ENCODE measurements around the gene CLBA1.
"Not testable (repeated sequence)": the region's sequence is repeated elsewhere in the genome, so short reads cannot be mapped to it uniquely, and the experiment has no call there.

The CLBA1 gene

DNA sequence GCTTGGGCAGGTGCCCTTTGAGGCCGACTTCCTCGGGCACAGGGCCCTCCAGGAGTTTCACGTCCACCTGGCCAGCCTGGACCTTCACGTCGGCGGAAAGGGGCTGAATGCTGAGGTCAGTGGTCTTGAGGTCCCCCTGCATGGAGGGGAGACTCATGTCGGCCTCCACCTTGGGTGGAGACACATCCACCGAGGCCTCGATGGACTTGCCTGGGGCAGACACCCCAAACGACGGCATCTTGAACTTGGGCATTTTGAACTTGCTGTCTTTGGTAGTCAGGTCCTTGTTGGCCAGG, 36.9 kb upstream of the CLBA1 start:
- DNase-seq: no peak

- not testable (repeated sequence) for DNase-seq
Measured at GRCh38 chr14:104949406-104949955, 36.1 kb upstream of the CLBA1 start.

DNA sequence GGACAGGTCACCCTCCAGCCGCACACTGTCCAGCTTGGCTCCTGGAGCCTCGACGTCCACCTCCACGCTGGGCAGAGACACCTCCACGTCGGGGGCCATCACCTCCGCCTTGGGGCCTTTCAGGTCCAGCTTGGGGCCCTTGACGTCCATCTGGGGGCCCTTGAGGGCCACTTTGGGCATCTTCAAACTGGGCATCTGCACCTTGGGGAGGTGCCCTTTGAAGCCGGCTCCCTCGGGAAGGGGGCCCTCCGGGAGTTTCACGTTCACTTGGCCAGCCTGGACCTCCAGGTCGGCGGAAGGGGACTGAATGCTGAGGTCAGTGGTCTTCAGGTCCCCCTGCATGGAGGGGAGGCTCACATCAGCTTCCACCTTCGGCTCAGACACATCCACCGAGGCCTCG, 35.6 kb upstream of the CLBA1 start:
- no peak for DNase-seq

- DNase-seq: not testable (repeated sequence)
Measured at GRCh38 chr14:104950701-104951100, 34.9 kb upstream of the CLBA1 start.

DNA sequence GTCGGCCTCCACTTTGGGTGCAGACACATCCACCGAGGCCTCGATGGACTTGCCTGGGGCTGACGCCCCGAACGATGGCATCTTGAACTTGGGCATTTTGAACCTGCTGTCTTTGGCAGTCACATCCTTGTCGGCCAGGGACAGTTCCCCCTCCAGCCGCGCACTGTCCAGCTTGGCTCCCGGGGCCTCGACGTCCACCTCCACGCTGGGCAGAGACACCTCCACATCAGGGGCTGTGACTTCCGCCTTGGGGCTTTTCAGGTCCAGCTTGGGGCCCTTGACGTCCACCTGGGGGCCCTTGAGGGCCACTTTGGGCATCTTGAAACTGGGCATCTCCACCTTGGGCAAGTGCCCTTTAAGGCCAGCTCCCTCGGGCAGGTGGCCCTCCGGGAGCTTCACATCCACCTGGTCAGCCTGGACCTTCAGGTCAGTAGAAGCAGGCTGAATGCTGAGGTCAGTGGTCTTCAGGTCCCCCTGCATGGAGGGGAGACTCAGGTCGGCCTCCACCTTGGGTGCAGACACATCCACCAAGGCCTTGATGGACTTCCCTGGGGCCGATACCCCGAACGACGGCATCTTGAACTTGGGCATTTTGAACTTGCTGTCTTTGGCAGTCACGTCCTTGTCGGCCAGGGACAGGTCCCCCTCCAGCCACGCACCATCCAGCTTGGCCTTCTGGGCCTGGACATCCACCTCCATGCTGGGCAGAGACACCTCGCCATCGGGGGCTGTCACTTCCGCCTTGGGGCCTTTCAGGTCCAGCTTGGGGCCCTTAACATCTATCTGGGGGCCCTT, 33.5 kb upstream of the CLBA1 start:
- not testable (repeated sequence) for DNase-seq

DNA sequence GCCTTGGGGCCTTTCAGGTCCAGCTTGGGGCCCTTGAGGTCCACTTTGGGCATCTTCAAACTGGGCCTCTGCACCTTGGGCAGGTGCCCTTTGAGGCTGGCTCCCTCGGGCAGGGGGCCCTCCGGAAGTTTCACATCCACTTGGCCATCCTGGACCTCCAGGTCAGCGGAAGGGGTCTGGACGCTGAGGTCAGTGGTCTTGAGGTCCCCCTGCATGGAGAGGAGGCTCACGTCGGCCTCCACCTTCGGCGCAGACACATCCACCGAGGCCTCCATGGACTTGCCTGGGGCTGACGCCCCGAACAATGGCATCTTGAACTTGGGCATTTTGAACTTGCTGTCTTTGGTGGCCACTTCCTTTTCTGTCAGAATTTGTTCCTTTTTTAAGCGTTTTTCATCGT, 32.5 kb upstream of the CLBA1 start:
- DNase-seq: no peak

DNA sequence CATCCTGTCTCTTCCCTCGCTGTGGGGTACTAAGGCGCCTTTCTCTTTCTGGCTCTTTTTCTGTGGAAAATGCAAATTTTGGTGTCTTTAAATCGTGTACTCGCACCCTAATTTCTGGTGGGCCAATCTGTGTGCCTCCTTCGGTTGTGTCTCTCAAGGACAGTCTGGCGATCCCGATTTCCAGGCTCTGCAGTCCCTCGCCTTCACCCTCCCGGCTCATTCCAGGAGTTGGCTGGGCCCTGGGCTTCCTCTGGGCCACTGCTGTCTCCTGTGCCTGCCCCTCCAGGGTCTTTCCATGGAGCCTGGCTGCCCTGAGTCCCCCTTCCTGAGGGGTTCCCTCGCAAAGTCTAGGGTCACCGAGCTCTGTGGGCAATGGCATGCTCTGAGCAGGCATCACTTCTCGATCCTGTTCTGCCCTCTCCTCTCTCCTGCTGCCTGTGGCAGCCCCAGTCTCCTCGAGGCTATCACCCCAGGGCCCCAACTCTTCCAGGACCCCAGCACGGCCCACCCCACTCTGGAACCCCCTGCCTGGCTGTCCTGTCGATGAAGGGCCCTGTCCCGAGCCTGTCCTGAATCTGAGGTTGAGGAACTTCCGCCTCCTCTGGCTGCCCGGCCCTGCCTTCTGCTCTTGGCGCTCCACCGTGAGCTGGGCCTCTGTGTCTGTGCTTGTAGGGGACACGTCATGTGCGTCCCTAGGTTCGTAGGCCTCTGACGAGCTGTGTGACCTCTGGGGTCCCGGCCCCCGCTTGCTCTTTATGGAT, 31.5 kb upstream of the CLBA1 start:
- no peak for DNase-seq

GRCh38 chr14:104954746-104955395, 30.7 kb upstream of the CLBA1 start:
- no peak for DNase-seq

- DNase-seq: no peak
Measured at GRCh38 chr14:104955396-104955770, 30.2 kb upstream of the CLBA1 start.

GRCh38 chr14:104956290-104956890, 29.2 kb upstream of the CLBA1 start:
- no peak for DNase-seq

DNA sequence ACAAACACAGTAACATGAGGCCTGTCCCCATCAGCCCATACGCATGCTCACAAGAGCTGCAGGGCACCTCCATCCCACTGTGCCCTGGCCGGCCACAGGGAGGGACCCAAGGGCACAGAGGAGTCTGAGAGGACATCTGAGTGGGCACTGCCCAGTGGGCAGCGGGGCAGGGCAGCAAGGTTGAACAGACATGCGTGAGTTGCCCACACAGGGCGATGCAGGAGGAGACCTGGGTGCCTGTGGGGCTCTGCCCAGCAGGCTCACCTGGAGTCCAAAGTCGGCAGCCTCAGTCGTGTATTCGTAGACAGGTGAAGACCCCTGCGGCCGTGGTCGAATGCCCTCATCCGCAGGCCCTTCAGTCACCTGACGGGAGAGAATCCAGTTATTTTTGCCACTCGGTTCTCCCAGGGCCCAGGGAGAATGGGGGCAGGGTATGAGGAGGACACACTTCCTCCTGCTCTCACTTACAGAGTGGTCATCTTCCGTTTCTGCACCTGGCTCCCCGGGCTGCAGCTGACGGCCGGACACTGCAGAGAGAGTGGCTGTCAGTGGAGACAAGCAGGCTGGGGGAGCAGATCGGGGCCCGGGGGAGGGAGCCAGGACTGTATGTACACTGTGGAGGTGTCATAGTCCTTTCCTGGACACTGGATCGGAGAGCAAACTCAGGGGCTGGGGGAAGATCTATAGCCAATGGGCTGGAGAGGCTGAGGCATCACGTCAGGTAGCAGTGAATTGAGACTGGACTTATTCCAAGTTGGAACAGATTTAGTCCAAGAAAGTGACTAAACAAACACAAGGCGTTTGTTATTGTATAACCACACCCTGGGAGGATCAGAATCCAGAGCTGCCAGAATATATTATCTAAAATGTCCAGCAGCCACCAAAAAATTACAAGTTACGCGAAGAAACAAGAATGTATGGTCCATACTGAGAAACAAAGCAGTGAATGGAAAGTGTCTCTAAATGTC, 28.2 kb upstream of the CLBA1 start:
- no peak for DNase-seq

DNA sequence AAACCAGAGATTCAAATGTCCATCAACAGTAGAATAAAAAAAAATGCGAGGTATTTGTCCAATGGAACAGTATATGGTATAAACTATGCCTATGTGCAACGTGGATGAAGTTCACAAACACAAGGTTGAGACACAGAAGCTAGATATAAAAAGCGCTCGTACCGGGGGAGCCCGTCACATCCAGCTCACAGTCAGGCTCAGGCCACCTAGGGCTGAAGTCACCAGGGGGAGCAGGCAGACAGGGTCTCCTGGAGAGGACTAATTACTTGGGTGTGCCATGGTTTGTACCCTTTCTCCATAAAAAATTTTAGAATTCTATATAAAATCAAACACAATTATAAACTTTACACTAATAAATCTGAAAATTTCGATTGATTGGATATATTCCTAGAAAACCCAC, 21.0 kb upstream of the CLBA1 start:
- no peak for DNase-seq

DNA sequence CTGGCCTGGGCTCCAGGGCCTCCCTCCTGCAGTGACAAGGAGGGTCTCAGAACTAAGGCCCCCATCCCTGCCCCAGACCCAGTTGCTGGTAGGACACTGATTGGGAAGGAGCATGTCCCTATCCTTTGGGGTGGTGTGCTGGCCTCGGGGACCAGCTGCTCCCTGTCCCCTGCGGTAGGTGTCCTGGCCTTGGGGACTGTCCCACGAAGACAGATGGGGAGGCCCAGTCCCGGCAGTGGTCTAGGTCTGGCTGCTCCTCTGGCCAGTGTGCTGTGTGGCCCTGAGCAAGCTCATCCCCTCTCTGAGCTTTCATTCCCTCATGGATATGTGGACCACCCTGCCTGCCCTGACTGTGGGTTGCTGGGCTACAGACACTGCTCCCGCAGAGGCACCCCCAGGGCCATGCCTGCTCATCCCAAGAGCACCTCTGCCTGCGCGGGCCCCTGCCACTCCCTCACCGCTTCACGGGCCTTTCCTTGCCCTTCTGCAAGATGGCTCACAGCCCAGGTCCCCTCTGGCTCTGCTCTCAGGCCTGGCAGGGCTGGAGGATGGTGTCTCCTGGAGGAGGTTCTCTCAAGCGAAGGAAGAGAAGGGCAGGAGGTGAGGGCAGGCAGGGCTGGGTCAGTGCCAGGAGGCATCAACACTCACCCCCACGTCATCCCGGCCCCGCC, 19.9 kb upstream of the CLBA1 start:
- no peak for DNase-seq

- DNase-seq: no peak
Measured at GRCh38 chr14:104966261-104966865, 19.2 kb upstream of the CLBA1 start.

- DNase-seq: no peak
Measured at GRCh38 chr14:104966981-104967385, 18.6 kb upstream of the CLBA1 start.

GRCh38 chr14:104967386-104968152, 18.0 kb upstream of the CLBA1 start:
- no peak for DNase-seq

DNA sequence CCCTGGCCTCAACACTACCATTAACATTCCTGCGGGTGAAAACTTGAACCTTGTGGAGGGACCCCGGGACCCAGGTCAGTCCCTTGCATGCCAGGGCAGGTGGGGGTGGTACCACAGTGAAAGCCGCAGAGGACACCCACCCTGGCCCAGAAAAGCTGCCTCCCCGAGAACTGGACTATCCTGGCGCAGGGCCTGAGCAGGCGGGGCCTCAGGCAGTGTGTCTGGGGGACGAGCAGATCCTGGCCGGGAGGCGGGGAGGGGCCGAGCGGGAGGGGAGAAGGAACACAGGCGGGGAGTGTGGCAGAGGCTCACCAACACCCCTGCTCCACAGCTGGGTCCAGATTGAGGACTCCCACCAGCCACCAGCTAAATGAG, 17.4 kb upstream of the CLBA1 start:
- no peak for DNase-seq

- DNase-seq: no peak
Measured at GRCh38 chr14:104968541-104969401, 16.8 kb upstream of the CLBA1 start.

GRCh38 chr14:104969741-104970230, 15.8 kb upstream of the CLBA1 start:
- no peak for DNase-seq
